ENCODE measurements around the gene BZW1.

DNA sequence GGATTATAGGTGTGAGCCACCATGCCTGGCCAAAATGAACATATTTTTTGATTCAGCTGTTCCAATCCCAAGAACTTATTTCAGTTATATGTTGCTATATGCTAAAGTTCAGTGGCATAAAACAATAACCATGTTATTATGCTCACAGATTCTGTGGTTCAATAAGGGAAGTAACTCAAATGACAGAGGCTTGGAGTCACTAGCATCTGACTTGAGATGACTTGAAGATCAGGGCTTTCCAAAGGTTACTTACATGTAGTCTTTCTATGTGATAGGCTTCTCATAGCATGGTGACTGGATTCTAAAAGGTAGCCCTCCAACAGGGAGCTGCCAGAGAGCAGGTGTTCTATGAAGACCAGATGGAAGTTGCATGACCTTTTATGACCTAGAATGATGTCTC is 35.6 kb downstream of the BZW1 start:
- TF ChIP-seq, protein P1, sequence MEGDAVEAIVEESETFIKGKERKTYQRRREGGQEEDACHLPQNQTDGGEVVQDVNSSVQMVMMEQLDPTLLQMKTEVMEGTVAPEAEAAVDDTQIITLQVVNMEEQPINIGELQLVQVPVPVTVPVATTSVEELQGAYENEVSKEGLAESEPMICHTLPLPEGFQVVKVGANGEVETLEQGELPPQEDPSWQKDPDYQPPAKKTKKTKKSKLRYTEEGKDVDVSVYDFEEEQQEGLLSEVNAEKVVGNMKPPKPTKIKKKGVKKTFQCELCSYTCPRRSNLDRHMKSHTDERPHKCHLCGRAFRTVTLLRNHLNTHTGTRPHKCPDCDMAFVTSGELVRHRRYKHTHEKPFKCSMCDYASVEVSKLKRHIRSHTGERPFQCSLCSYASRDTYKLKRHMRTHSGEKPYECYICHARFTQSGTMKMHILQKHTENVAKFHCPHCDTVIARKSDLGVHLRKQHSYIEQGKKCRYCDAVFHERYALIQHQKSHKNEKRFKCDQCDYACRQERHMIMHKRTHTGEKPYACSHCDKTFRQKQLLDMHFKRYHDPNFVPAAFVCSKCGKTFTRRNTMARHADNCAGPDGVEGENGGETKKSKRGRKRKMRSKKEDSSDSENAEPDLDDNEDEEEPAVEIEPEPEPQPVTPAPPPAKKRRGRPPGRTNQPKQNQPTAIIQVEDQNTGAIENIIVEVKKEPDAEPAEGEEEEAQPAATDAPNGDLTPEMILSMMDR (IDR thresholded peaks at IDR 0.05), result no peak
- TF ChIP-seq POLR2A (IDR thresholded peaks at IDR 0.05), result no peak

Measured in prostate gland (tissue), 2 donors.